Measurements from ENCODE around the gene BRPF3. TPM values are rescaled to one million over a fixed set of nuclear protein-coding genes. Genes with fewer than 3 reads are reported as not detected.

BRPF3 gene
- total RNA-seq, 2 experiments from 2014 or later, result 15.1 to 20.9 TPM

DNA sequence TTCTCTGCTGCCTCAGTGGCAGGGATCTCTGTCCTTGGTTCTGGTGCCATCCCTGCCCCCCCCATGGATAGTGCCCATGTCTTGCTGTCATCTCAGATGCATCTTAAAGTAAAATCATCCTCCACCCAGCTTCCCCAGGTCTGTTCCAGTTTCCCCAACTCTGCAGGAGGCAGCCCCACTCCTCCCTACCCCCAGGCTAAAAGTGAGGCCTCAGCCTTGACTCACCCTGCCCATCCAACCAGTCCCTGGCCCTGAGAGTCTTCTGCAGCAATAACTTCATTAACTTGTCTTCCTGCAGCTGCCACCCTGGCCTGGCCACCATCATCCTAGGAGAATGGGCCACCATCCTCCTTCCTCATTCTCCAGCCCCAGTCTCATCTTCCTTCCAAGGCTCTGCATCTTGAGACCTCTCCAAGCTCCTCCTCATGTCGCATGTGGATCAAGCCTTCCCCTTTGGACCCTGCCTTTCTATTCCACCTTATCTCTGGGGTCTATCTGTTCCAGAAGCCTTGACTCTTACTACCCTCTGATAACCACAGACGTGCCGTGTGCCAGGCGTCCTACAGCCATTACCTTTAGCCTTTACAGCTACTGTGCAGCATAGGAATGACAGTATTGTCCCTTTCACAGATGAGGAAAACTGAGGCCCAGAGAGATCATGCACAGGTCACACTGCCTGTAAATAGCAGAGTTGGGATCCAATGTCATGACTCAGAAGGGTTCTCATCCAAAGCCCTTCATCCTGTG is 71.4 kb downstream of the BRPF3 start:
- no peak overlapping the region for H3K4me3 Mint-ChIP-seq
- POLR2A ChIA-PET, result no interaction called here
- H3K27me3 Mint-ChIP-seq, result peaks cover 3% of the 10 kb centered on the region
- no peak for ATAC-seq
- DNase-seq, result no peak
- TF ChIP-seq, protein P1, sequence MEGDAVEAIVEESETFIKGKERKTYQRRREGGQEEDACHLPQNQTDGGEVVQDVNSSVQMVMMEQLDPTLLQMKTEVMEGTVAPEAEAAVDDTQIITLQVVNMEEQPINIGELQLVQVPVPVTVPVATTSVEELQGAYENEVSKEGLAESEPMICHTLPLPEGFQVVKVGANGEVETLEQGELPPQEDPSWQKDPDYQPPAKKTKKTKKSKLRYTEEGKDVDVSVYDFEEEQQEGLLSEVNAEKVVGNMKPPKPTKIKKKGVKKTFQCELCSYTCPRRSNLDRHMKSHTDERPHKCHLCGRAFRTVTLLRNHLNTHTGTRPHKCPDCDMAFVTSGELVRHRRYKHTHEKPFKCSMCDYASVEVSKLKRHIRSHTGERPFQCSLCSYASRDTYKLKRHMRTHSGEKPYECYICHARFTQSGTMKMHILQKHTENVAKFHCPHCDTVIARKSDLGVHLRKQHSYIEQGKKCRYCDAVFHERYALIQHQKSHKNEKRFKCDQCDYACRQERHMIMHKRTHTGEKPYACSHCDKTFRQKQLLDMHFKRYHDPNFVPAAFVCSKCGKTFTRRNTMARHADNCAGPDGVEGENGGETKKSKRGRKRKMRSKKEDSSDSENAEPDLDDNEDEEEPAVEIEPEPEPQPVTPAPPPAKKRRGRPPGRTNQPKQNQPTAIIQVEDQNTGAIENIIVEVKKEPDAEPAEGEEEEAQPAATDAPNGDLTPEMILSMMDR (IDR thresholded peaks at IDR 0.05), result no peak
- peaks cover 4% of the 10 kb centered on the region for H3K9me3 Mint-ChIP-seq
- intact Hi-C loops (cut with micrococcal nuclease), result no loop called here
- no peaks in the 10 kb centered on the region for H3K36me3 Mint-ChIP-seq (ENCODE audit: low read depth)
- CTCF ChIA-PET, result interaction anchor here (1.2 kb wide), 1 partner anchor 34 kb away, joined by 3 read pairs; no protein-coding TSS in a partner anchor
- no peaks in the 10 kb centered on the region for H3K4me1 Mint-ChIP-seq (ENCODE audit: low read depth)
- no peak overlapping the region for H3K27ac Mint-ChIP-seq

DNA sequence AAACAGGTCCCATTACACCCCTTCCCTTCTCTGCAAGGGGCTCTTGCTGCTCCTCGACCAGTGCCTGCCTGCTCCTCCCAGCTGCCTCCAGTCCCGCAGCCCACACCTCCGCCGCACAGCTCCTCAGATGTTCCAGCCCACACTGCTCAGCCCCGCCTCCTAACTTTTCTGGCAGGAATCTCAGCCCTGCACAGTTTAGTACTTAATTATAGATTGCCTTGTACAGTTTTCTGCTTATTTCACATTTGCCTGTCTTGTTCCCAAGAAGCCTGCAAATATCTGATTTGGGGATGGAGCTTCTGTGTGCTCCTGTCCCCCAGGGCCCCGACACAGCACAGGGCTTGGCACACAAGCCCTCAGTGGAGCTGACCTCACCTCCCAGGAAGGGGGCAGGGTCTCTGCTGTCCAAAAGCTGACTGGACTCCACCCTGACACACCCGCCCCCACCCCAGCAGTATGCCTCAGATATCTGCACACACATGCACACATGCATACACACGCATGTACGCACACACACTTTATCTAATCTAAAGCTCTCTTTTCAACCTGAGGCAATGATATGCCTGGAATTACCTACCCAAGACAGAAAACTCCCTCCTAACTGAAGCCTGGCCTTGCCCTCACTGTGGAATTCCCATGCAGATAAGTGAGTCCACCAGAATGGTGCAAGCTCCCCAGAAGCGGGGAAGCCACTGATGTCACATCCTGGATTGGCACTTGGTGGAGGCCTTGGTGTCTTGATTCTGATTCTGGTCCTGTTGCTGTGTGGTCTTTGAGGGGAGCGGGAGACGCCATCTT is 72.1 kb downstream of the BRPF3 start:
- ATAC-seq (no peak), DNase-seq (no peak)
- Mint-ChIP-seq H3K4me3 (no peak overlapping the region), H3K4me1 (ENCODE audit: low read depth) (no peaks in the 10 kb centered on the region), H3K27ac (no peak overlapping the region), H3K36me3 (ENCODE audit: low read depth) (no peaks in the 10 kb centered on the region), H3K9me3 (peaks cover 4% of the 10 kb centered on the region), H3K27me3 (peaks cover 3% of the 10 kb centered on the region)
- CTCF ChIA-PET, result interaction anchor here (1.2 kb wide), 1 partner anchor 33 kb away, joined by 3 read pairs; no protein-coding TSS in a partner anchor
- TF ChIP-seq, protein P1 (IDR thresholded peaks at IDR 0.05), result no peak
- POLR2A ChIA-PET, result no interaction called here
- intact Hi-C loops (cut with micrococcal nuclease), result no loop called here

DNA sequence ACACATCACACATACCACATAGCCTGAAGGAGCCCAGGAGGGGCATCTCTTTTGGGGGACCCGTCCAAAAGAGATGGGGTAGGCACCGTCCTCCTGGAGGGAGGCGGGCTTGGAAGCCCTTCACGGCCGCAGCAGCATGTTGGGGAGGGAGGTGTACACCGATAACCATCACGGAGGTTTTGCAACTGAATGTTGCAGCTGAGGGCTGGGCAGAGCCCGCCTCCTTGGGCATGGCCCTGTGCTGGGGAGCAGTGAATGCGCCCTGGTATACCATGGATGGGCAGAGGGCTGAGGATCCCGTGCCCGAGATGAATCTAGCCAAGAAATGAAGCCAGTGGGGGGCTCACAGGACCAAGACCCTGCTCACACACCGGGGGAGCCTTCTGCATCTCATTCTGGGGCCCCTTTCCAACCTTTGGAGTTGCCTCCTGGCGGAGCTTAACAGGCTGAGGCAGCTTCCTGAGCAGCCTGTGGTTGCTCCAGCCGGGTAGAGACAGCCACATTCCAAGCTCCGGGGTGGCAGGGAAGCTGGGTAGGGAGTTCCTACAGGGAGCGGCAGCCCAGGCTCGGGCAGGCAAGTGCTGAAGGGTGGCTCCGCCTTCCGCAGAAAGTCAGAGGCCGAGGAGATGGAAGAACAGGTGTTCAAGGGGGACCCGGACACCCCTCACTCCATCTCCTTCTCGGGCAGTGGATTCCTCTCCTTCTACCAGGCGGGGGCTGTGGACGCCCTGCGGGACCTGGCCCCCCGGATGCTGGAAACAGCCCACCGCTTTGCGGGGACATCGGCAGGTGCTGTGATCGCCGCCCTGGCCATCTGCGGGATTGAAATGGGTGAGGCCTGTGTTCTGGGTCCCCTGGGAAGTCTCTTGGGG is 73.5 kb downstream of the BRPF3 start, which contains the start of gene PNPLA1:
TSS of gene PNPLA1 (plus strand) at position 227 of the 872 bp plus-strand sequence. CDS start at position 627, 400 bp downstream.
- DNase-seq, result no peak
- Mint-ChIP-seq H3K27ac (no peak within 1 kb of the TSS), H3K9me3 (peaks cover 4% of the 10 kb centered on the region), H3K27me3 (peaks cover 8% of the 10 kb centered on the region), H3K4me1 (ENCODE audit: low read depth) (no peaks in the 10 kb centered on the region), H3K36me3 (ENCODE audit: low read depth) (no peaks in the 10 kb centered on the region), H3K4me3 (no peak within 1 kb of the TSS)
- TF ChIP-seq, protein P1 (IDR thresholded peaks at IDR 0.05), result no peak
- intact Hi-C loops (cut with micrococcal nuclease), result no loop called here
- ChIA-PET CTCF (no interaction called here), POLR2A (no interaction called here)
- no peak for ATAC-seq

DNA sequence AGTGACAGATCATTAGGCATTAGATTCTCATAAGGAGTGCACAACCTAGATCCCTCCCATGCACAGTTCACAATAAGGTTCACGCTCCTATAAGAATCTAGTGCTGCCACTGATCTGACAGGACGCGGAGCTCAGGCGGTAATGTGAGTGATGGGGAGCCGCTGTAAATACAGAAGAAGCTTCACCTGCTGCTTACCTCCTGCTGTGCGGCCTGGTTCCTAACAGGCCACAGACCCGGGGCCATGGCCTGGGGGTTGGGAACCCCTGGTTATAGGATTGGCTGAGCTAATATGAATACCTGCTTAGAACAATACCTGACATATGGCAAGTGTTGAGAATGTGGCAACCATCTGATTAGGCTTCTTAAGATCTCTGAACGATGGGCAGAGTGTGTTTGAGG is 75.7 kb downstream of the BRPF3 start:
- no peaks in the 10 kb centered on the region for H3K4me1 Mint-ChIP-seq (ENCODE audit: low read depth)
- no peak overlapping the region for H3K27ac Mint-ChIP-seq
- ATAC-seq, result no peak
- no peaks in the 10 kb centered on the region for H3K36me3 Mint-ChIP-seq (ENCODE audit: low read depth)
- DNase-seq, result no peak
- no peak overlapping the region for H3K4me3 Mint-ChIP-seq
- peaks cover 8% of the 10 kb centered on the region for H3K27me3 Mint-ChIP-seq
- TF ChIP-seq, protein P1 (IDR thresholded peaks at IDR 0.05), result no peak
- H3K9me3 Mint-ChIP-seq, result no peaks in the 10 kb centered on the region
- CTCF ChIA-PET, result interaction anchor here (1.4 kb wide), 1 partner anchor 38 kb away, joined by 3 read pairs; no protein-coding TSS in a partner anchor
- intact Hi-C loops (cut with micrococcal nuclease), result no loop called here
- POLR2A ChIA-PET, result no interaction called here

Data from activated CD8-positive, alpha-beta T cell treated with anti-CD3 and anti-CD28 coated beads for 36 hours (primary cell).